Measurements from ENCODE around the gene SOD2.
"Not testable (repeated sequence)": the region's sequence is repeated elsewhere in the genome, so short reads cannot be mapped to it uniquely, and the experiment has no call there.

The SOD2 gene

DNA sequence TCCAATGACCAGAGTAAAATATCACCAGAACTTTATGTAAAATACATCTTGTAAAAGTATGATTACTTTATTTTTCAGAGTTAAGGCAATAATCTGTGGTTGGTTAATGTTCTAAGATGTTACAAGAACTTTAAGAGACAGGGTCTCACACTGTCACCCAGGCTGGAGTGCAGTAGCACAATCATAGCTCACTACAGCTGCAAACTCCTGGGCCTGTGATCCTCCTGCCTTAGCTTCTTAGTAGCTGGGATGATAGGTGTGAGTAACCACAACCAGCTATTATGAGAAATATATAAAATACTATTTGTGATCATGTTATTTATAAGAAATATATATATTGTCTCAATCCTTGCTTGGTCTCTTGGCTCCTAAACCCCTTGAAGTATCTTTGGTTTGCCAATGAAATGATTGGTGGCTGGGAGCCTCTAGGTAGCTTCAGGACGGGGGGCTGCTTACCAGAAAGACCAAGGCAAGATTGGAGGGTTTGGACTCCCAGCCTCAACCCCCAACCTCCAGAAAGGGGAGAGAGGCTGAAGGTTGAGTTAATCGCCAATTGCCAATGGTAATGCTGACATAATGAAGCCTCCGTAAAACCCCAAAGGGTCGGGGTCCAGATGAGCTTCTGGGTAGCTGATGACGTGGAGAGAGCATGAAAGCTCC lies 15.4 kb downstream of the SOD2 start:
- TF ChIP-seq SPI1 (IDR thresholded peaks at IDR 0.05; ENCODE audit: borderline replicate concordance, low read depth) = no peak
- TF ChIP-seq GABPA (IDR thresholded peaks at IDR 0.05; ENCODE audit: low read depth) = no peak
- TF ChIP-seq, protein P1, sequence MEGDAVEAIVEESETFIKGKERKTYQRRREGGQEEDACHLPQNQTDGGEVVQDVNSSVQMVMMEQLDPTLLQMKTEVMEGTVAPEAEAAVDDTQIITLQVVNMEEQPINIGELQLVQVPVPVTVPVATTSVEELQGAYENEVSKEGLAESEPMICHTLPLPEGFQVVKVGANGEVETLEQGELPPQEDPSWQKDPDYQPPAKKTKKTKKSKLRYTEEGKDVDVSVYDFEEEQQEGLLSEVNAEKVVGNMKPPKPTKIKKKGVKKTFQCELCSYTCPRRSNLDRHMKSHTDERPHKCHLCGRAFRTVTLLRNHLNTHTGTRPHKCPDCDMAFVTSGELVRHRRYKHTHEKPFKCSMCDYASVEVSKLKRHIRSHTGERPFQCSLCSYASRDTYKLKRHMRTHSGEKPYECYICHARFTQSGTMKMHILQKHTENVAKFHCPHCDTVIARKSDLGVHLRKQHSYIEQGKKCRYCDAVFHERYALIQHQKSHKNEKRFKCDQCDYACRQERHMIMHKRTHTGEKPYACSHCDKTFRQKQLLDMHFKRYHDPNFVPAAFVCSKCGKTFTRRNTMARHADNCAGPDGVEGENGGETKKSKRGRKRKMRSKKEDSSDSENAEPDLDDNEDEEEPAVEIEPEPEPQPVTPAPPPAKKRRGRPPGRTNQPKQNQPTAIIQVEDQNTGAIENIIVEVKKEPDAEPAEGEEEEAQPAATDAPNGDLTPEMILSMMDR (IDR thresholded peaks at IDR 0.05; ENCODE audit: insufficient read depth, low read length) = no peak
- TF ChIP-seq, protein P2, sequence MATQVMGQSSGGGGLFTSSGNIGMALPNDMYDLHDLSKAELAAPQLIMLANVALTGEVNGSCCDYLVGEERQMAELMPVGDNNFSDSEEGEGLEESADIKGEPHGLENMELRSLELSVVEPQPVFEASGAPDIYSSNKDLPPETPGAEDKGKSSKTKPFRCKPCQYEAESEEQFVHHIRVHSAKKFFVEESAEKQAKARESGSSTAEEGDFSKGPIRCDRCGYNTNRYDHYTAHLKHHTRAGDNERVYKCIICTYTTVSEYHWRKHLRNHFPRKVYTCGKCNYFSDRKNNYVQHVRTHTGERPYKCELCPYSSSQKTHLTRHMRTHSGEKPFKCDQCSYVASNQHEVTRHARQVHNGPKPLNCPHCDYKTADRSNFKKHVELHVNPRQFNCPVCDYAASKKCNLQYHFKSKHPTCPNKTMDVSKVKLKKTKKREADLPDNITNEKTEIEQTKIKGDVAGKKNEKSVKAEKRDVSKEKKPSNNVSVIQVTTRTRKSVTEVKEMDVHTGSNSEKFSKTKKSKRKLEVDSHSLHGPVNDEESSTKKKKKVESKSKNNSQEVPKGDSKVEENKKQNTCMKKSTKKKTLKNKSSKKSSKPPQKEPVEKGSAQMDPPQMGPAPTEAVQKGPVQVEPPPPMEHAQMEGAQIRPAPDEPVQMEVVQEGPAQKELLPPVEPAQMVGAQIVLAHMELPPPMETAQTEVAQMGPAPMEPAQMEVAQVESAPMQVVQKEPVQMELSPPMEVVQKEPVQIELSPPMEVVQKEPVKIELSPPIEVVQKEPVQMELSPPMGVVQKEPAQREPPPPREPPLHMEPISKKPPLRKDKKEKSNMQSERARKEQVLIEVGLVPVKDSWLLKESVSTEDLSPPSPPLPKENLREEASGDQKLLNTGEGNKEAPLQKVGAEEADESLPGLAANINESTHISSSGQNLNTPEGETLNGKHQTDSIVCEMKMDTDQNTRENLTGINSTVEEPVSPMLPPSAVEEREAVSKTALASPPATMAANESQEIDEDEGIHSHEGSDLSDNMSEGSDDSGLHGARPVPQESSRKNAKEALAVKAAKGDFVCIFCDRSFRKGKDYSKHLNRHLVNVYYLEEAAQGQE (IDR thresholded peaks at IDR 0.05; ENCODE audit: insufficient replicate concordance, low read depth) = no peak
- TF ChIP-seq POLR2AphosphoS5 (IDR thresholded peaks at IDR 0.05; ENCODE audit: low read depth) = no peak
- DNase-seq (ENCODE audit: low read depth in 1 of 2, low spot score in 1 of 2) = no peak
- no peak overlapping the region for H3K27ac ChIP-seq (replicated peaks)
- H3K4me3 ChIP-seq (replicated peaks; ENCODE audit: insufficient read depth, low read length) = no peak overlapping the region
- no peaks in the 10 kb centered on the region for H3K27me3 ChIP-seq (ENCODE audit: insufficient read depth, poor library complexity, severe bottlenecking)

DNA sequence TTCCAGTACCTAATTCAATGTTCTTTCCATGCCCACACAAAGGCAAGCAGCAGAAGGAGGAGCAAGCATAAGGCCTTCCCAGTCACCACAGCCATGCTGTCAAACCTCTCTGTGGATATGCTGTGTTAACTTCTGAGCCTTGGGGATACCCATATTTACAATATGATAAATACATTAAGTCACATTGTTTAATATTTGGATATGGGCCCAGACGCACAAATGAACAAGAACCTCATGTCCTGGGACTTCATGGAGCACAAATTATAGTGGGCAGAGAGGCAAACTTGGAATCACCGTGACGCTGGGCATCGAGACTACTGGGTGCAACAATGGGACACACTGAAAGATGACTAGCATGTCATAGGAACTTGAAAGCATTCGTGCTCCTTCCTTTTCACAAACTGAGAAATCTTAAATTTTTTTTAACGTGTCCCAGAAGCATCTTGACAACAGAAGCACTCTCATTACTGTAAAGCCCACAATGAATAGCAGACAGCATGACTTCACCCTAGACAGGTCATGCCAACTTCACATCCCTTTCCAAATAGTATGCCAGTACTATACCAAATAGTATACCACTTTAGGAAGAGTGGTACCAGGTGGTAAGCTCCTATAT lies 16.0 kb downstream of the SOD2 start:
- H3K27me3 ChIP-seq (ENCODE audit: insufficient read depth, poor library complexity, severe bottlenecking) = no peaks in the 10 kb centered on the region
- H3K4me3 ChIP-seq (replicated peaks; ENCODE audit: insufficient read depth, low read length) = no peak overlapping the region
- no peak overlapping the region for H3K27ac ChIP-seq (replicated peaks)
- no peak for DNase-seq (ENCODE audit: low read depth in 1 of 2, low spot score in 1 of 2)
- TF ChIP-seq, protein P1 (IDR thresholded peaks at IDR 0.05; ENCODE audit: insufficient read depth, low read length) = no peak
- TF ChIP-seq, protein P2 (IDR thresholded peaks at IDR 0.05; ENCODE audit: insufficient replicate concordance, low read depth) = no peak
- TF ChIP-seq SPI1 (IDR thresholded peaks at IDR 0.05; ENCODE audit: borderline replicate concordance, low read depth) (no peak), POLR2AphosphoS5 (IDR thresholded peaks at IDR 0.05; ENCODE audit: low read depth) (no peak), GABPA (IDR thresholded peaks at IDR 0.05; ENCODE audit: low read depth) (no peak)

DNA sequence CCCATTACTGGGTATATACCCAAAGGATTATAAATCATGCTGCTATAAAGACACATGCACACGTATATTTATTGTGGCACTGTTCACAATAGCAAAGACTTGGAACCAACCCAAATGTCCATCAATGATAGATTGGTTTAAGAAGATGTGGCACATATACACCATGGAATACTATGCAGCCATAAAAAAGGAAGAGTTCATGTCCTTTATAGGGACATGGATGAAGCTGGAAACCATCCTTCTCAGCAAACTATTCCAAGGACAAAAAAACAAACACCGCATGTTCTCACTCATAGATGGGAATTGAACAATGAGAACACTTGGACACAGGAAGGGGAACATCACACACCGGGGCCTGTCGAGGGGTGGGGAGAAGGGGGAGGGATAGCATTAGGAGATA lies 16.8 kb downstream of the SOD2 start:
- H3K27ac ChIP-seq (replicated peaks); H3K27me3 ChIP-seq (ENCODE audit: insufficient read depth, poor library complexity, severe bottlenecking); H3K4me3 ChIP-seq (replicated peaks; ENCODE audit: insufficient read depth, low read length); DNase-seq (ENCODE audit: low read depth in 1 of 2, low spot score in 1 of 2): not testable (repeated sequence)

DNA sequence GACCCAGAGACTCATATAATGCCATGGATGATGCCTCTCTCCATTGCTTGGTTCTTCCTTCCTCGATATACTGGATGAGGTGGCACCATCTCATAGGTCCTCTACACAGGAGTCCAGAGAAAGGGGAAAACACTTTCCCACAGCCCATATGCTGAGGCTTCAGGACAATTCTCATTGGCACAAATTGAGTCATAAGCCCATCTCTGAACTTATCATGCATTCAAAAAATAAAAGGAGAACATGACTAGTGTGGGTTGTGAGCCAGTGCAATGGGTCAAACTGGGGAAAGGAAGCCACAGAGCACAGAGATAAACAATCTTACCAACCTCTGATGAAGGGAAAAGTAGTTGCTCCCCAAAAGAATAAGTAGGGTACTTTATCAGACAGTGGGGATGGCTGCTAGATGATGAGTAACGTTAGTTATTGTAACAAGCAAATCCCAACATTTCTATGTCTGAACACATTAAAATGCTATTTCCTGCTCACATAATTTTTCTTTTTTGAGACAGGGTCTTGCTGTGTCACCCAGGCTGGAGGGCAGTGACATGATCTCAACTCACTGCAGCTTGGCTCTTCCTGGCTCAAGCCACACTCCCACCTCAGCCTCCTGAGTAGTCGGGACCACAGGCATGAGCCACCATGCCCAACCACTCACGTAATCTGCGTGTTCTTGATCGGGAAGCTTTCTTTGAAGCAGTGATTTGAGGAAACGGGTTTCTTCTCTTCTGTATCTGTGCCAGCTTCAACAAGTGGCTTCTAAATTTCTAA lies 27.0 kb downstream of the SOD2 start:
- TF ChIP-seq SPI1 (IDR thresholded peaks at IDR 0.05; ENCODE audit: borderline replicate concordance, low read depth) (no peak), GABPA (IDR thresholded peaks at IDR 0.05; ENCODE audit: low read depth) (no peak), POLR2AphosphoS5 (IDR thresholded peaks at IDR 0.05; ENCODE audit: low read depth) (no peak)
- TF ChIP-seq, protein P2 (IDR thresholded peaks at IDR 0.05; ENCODE audit: insufficient replicate concordance, low read depth) = no peak
- TF ChIP-seq, protein P1 (IDR thresholded peaks at IDR 0.05; ENCODE audit: insufficient read depth, low read length) = no peak
- no peaks in the 10 kb centered on the region for H3K27me3 ChIP-seq (ENCODE audit: insufficient read depth, poor library complexity, severe bottlenecking)
- no peak overlapping the region for H3K27ac ChIP-seq (replicated peaks)
- no peak overlapping the region for H3K4me3 ChIP-seq (replicated peaks; ENCODE audit: insufficient read depth, low read length)
- DNase-seq (ENCODE audit: low read depth in 1 of 2, low spot score in 1 of 2) = no peak

DNA sequence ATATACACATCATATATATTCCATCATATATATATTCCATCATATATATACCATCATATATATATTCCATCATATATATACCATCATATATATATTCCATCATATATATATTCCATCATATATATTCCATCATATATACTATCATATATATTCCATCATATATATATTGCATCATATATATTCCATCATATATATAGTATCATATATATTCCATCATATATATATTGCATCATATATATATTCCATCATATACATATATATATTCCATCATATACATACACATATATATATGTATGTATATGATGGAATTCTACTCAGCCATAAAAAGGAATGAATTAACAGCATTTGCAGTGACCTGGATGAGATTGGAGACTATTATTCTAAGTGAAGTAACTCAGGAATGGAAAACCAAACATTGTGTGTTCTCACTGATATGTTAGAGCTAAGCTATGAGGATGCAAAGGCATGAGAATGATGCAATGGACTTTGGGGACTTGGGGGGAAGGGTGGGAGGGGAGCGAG lies 29.6 kb downstream of the SOD2 start:
- not testable (repeated sequence) for DNase-seq (ENCODE audit: low read depth in 1 of 2, low spot score in 1 of 2); H3K27ac ChIP-seq (replicated peaks); H3K4me3 ChIP-seq (replicated peaks; ENCODE audit: insufficient read depth, low read length); H3K27me3 ChIP-seq (ENCODE audit: insufficient read depth, poor library complexity, severe bottlenecking)
